ENCODE data around the gene KPNA1. TPM values are rescaled to one million over a fixed set of nuclear protein-coding genes. Genes with fewer than 3 reads are reported as not detected.
A peak's percentile ranks its signal among the peaks of the same experiment; 100 is the strongest.

The KPNA1 gene
- total and polyA plus RNA-seq, 7 donors: 9.6 to 50.1 (median 34.9) TPM

DNA sequence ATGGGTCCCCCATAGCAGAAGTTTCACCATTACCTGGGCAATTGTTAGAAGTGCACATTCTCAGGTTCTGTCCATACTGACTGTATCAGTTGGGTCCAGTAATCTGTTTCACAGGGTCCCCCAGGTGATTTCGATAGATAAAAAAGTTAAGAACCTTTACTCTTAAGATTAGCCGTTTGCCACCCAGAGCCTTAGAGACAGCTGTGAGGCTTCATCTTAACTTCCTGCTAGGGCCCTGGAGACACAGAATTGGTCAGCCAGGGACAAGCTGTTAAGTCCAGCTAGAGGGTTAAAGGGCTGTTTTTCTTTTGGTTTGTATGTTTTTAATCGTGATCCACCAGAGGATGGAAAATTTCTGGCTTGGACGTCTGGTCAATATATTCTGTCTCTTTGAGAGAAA is 124.1 kb downstream of the KPNA1 start:
- Histone ChIP-seq H3K27ac (peak overlapping the region; percentile 3 to 55 (median 37)), H3K4me1 (peaks cover 0 to 25% (median 11%) of the 10 kb centered on the region in 4 donors), H3K27me3 (no peaks in the 10 kb centered on the region), H3K4me3 (no peak overlapping the region), H3K36me3 (peaks cover 0 to 7% (median 0%) of the 10 kb centered on the region in 4 donors), H3K9me3 (no peaks in the 10 kb centered on the region)
- WGBS, 2 donors: 58 to 69% methylated on average over 4 of the region's 4 CpGs
- intact Hi-C loops (cut with DNase I): loop anchor here (5.0 kb wide), 1 partner anchor 167 kb away; no protein-coding TSS in a partner anchor
- no peak for DNase-seq
- TF ChIP-seq, protein P1, sequence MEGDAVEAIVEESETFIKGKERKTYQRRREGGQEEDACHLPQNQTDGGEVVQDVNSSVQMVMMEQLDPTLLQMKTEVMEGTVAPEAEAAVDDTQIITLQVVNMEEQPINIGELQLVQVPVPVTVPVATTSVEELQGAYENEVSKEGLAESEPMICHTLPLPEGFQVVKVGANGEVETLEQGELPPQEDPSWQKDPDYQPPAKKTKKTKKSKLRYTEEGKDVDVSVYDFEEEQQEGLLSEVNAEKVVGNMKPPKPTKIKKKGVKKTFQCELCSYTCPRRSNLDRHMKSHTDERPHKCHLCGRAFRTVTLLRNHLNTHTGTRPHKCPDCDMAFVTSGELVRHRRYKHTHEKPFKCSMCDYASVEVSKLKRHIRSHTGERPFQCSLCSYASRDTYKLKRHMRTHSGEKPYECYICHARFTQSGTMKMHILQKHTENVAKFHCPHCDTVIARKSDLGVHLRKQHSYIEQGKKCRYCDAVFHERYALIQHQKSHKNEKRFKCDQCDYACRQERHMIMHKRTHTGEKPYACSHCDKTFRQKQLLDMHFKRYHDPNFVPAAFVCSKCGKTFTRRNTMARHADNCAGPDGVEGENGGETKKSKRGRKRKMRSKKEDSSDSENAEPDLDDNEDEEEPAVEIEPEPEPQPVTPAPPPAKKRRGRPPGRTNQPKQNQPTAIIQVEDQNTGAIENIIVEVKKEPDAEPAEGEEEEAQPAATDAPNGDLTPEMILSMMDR (IDR thresholded peaks at IDR 0.05): no peak
- TF ChIP-seq POLR2A (IDR thresholded peaks at IDR 0.05): no peak

DNA sequence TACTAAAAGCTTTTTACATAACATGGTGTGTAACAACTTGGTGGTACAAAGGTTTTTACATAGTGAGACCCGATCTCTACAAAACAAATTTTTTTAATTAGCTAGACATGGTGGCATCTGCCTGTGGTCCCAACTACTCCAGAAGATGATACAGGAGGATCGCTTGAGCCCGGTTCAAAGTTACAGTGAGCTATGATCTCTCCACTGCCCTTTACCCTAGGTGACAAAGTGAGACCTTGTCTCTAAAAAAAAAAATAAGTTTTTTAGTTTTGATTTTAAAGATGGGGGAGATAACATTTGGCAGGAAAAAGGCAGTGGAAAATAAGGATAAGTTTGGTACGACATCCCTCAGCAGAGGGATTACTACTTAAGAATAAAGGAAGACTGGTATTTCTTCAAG is 124.8 kb downstream of the KPNA1 start:
- no peak for DNase-seq
- Histone ChIP-seq H3K9me3 (no peaks in the 10 kb centered on the region), H3K36me3 (peaks cover 0 to 7% (median 0%) of the 10 kb centered on the region in 4 donors), H3K4me1 (peaks cover 0 to 33% (median 18%) of the 10 kb centered on the region in 4 donors), H3K4me3 (no peak overlapping the region), H3K27ac (peak overlapping the region in 2 of 4 donors; percentile 33 to 55), H3K27me3 (no peaks in the 10 kb centered on the region)
- no peak for TF ChIP-seq POLR2A (IDR thresholded peaks at IDR 0.05)
- WGBS, 2 donors: 87 to 94% methylated on average over 4 of the region's 4 CpGs
- intact Hi-C loops (cut with DNase I): loop anchor here (5.0 to 10.0 kb wide), 2 partner anchors 167 to 845 kb away; partner anchors contain the start of gene POLQ

DNA sequence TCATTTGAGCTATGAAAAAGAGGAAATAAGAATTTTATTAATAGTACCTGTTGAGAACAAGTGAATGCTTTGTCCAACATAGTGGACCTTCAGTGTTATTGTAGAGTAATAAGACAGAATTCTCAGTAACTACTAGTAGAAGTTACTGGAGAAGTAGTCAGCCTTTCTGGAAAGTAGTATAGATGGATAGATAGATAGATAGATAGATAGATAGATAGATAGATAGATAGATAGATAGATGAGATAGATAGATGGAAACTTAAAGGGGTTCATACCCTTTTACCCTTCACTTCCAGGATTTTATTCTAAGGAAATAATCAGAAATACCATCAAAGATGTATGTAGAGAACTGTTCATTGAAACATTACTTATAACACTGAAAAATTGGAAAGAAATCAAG is 125.5 kb downstream of the KPNA1 start:
- H3K4me1 ChIP-seq: peaks cover 0 to 38% (median 23%) of the 10 kb centered on the region in 4 donors
- intact Hi-C loops (cut with DNase I): loop anchor here (10.0 kb wide), 1 partner anchor 844 kb away; the partner anchor contains the start of gene POLQ

DNA sequence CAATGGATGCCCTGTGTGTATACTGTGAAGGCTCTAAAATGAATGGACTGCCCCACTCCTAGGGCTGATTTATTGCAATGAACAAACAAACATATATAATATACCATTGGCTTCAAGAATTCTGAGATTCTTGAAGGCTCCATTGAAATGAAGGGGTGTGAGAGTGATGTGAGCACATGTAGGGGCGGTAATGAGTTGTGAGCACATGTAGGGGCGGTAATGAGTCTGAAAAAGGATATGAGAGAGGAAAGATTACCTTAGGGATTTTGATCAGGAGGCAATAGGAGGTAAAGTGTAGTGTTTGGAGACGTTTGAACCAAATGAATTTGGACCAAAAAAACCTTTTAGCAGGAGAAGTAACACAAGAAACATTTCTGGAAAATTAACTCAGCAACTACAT is 127.0 kb downstream of the KPNA1 start:
- Histone ChIP-seq H3K4me1 (peaks cover 0 to 32% (median 19%) of the 10 kb centered on the region in 4 donors), H3K9me3 (no peaks in the 10 kb centered on the region), H3K27me3 (no peaks in the 10 kb centered on the region), H3K36me3 (peaks cover 0 to 7% (median 0%) of the 10 kb centered on the region in 4 donors), H3K4me3 (no peak overlapping the region), H3K27ac (no peak overlapping the region)
- WGBS, 2 donors: 81 to 87% methylated on average over 3 of the region's 3 CpGs
- DNase-seq: no peak
- intact Hi-C loops (cut with DNase I): loop anchor here (10.0 kb wide), 1 partner anchor 843 kb away; the partner anchor contains the start of gene POLQ
- no peak for TF ChIP-seq POLR2A (IDR thresholded peaks at IDR 0.05)

More for the DNA sequence above, 125.5 kb downstream of the KPNA1 start:
- no peaks in the 10 kb centered on the region for H3K27me3 ChIP-seq
- H3K4me3 ChIP-seq: no peak overlapping the region
- no peak for TF ChIP-seq POLR2AphosphoS5 (IDR thresholded peaks at IDR 0.05)
- TF ChIP-seq, protein P1 (IDR thresholded peaks at IDR 0.05): no peak
- TF ChIP-seq POLR2A (IDR thresholded peaks at IDR 0.05): no peak
- TF ChIP-seq EP300 (IDR thresholded peaks at IDR 0.05): no peak
- no peak overlapping the region for H3K27ac ChIP-seq
- no peaks in the 10 kb centered on the region for H3K9me3 ChIP-seq
- H3K36me3 ChIP-seq: peaks cover 0 to 7% (median 0%) of the 10 kb centered on the region in 4 donors
- DNase-seq: no peak

DNA sequence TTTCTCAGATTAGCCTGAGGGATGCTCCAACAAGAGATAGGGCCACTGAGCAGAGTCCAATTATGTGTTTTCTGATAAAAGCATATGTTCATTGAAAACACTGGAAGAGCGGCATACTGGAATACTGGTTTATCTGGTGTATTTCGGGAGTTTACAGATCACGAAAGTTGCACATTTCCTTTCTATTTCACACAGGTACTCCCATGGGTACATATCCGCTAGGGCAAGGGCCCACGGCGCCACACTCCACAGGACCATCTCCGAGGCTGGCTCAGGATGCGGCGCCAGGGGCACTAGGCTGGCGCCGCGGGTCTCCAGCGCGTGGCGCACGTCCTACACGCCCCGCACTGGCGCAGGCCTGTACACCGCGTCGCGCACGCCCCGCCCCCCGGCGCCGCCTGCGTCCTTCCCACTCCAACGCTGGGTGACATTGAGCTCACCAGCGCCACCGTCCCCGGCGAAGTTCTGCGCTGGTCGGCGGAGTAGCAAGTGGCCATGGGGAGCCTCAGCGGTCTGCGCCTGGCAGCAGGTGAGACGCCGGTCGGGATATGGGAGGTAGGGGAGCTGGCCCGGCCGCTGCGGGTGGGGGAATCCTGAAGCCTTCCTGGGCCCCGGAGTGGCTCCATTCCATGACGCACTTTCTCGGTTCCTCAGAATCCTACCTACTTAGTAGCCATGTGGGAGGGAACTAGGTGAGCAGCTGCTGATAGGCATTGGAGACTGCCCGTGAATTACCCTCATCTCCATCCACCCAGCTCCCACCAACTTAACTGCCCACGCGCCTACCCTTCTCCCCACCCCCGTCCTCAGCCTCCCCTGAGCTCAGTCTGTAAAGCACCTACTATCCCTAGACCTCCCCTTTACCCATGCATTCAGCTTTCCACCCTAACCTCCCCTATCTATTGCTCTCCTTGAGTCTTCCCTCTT is 130.7 kb downstream of the KPNA1 start, which contains the start of gene FAM162A:
Gene FAM162A (plus strand): TSS at position 412 of the 927 bp plus-strand sequence. CDS start 84 bp downstream, at position 496.
- H3K27me3 ChIP-seq: no peaks in the 10 kb centered on the region
- peak within 1 kb of the TSS; percentile 56 to 76 (median 72) for H3K4me3 ChIP-seq
- no peaks in the 10 kb centered on the region for H3K9me3 ChIP-seq
- TF ChIP-seq POLR2A (IDR thresholded peaks at IDR 0.05): peak; percentile 77 to 86
- no peak for TF ChIP-seq EP300 (IDR thresholded peaks at IDR 0.05)
- peak; percentile 93 to 97 (median 95) for TF ChIP-seq POLR2AphosphoS5 (IDR thresholded peaks at IDR 0.05)
- TF ChIP-seq, protein P1 (IDR thresholded peaks at IDR 0.05): peak; percentile 20 to 37 (median 27)
- WGBS, 2 donors: 0 to 1% methylated on average over 52 of the region's 52 CpGs
- intact Hi-C loops (cut with DNase I): loop anchor here (1.0 to 10.0 kb wide), 3 partner anchors 32 to 839 kb away; partner anchors contain the start of genes KPNA1, POLQ and WDR5B
- DNase-seq: peak; percentile 94
- peaks cover 0 to 31% (median 26%) of the 10 kb centered on the region in 4 donors for H3K4me1 ChIP-seq
- H3K27ac ChIP-seq: peak within 1 kb of the TSS; percentile 90 to 93 (median 92)
- peaks cover 0 to 7% (median 0%) of the 10 kb centered on the region in 4 donors for H3K36me3 ChIP-seq
